Endometrium (tissue), 2 donors: ENCODE measurements around the gene SLC26A11.
"Not testable (repeated sequence)": the region's sequence is repeated elsewhere in the genome, so short reads cannot be mapped to it uniquely, and the experiment has no call there.

Source experiments
- FAIRE-seq: peaks from 2 replicates; lab custom pipeline; 2012; peaks lifted over from hg19 to GRCh38; lab: Jason Lieb, UNC
- donor health status: control.
- donor health status: control.

Gene SLC26A11

GRCh38 chr17:80285237-80285920 lies 65.2 kb downstream of the SLC26A11 start:
- no peak for FAIRE-seq

GRCh38 chr17:80286638-80286960 lies 66.4 kb downstream of the SLC26A11 start:
- FAIRE-seq = no peak

DNA sequence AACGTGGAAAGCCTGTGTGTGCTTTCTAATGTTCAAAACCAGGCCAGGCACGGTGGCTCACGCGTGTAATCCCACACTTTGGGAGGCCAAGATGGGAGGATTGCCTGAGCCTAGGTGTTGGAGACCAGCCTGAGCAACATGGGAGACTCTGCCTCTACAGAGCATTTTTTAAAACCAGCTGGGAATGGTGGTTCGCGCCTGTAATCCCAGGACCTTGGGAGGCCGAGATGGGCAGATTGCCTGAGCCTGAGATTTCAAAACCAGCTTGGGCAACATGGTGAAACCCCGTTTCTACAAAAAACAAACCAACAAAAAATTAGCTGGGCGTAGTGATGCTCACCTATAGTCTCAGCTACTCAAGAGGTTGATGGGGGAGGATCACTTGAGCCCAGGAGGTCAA lies 66.8 kb downstream of the SLC26A11 start:
- no peak for FAIRE-seq

GRCh38 chr17:80287806-80288567 lies 67.8 kb downstream of the SLC26A11 start:
- no peak for FAIRE-seq

GRCh38 chr17:80289616-80290015 lies 69.4 kb downstream of the SLC26A11 start:
- FAIRE-seq = no peak

DNA sequence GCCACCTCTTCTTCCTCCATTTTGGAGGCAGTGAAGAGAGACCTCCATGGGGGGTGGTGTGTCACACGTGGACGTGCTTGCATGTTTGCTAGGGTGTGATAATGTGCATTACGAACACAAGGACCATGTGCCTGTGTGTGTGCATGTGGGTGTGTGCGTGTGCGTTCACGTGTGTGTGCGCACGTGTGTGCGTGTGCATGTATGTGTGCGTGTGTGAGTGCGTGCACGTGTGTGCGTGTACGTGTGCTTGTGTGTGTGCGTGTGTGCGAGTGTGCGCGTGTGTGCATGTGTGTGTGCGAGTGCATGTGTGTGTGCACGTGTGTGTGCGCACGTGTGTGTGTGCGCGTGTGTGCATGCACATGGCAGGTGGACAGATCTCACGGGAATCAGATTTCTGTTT lies 69.9 kb downstream of the SLC26A11 start:
- FAIRE-seq = no peak

DNA sequence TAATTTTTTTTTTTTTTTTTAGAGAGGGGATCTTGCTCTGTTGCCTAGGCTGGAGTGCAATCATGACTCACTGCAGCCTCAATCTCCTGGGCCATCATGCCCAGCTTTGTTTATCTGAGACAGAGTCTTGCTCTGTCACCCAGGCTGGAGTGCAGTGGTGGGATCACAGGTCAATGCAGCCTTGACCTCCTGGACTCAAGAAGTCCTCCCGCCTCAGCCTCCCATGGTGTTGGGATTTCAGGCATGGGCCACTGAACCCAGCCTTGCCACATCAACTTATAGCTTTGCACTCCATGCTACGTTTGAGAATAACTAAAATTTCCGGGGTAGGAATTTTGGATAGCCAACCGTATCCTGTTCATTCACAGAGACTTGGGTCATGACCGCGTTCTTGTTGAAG lies 71.0 kb downstream of the SLC26A11 start:
- FAIRE-seq = no peak

GRCh38 chr17:80291691-80292487 lies 71.7 kb downstream of the SLC26A11 start:
- no peak for FAIRE-seq

DNA sequence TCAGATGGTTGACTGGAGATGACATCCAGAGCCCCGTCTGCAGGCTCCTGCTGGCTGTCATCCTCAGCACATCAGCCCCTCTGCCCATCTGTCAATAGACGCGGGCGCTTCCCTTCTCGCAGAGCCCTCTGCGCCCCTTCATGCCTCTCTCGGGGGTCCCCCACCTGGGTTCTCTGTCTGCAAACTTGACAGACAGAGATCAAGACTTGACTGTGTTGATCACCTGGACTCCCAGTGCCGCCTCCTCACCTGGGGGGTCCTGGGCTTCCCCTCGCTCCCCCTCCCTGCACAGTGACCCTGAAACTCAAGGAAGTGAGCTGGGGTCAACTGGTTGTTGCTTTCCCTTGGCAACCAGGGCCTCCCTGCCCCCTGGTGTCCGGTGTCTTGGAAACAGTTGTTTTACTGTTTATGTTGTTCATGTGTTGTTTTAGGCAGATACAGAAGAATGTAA lies 72.3 kb downstream of the SLC26A11 start:
- no peak for FAIRE-seq

- FAIRE-seq = no peak
These were observed 74.0 kb downstream of the SLC26A11 start for GRCh38 chr17:80294210-80294609.

DNA sequence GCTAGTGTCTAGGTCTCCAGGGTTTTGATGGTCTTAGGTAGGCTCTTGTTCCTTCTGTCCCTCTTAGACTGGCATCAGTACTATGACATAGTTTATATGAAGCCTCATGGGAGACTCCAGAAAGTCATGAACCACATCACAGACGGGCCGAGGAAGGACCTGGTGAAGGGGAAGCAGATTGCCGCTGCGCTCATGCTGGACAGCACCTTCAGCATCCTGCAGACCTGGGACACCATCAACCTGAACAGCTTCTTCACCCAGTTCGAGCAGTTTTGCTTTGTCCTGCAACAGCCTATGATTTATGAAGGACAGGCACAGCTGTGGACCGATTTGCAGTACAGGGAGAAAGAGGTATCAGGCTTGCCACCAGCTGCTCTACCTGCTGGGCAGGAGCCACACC lies 74.4 kb downstream of the SLC26A11 start:
- no peak for FAIRE-seq

- FAIRE-seq = no peak
These were observed 74.9 kb downstream of the SLC26A11 start for GRCh38 chr17:80295146-80295545.

- no peak for FAIRE-seq
These were observed 75.3 kb downstream of the SLC26A11 start for GRCh38 chr17:80295559-80295958.

GRCh38 chr17:80296221-80296620 lies 76.0 kb downstream of the SLC26A11 start:
- no peak for FAIRE-seq

DNA sequence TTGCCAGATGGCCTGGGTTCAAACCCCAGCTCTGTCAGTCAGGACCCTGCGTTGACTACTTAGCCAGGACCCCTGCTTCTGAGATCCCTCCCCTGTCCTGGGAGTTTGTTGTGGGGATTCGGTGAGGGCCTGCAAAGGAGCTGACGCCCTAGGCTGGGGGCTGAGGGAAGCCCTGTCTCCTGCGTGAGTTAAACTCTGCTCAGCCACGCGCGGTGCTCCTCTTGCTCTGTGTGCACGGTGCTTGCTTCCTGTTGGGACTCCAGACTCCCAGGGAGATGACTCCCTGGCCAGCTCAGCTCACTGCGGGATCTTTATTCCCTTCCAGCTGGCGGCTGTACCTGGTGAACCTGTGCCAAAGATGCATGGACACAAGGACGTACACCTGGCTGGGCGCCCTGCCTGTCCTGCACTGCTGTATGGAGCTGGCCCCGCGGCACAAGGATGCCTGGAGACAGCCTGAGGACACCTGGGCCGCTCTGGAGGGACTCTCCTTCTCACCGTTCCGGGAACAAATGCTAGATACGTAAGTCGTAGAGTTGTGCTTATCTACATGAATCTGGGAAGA lies 77.9 kb downstream of the SLC26A11 start:
- no peak for FAIRE-seq

DNA sequence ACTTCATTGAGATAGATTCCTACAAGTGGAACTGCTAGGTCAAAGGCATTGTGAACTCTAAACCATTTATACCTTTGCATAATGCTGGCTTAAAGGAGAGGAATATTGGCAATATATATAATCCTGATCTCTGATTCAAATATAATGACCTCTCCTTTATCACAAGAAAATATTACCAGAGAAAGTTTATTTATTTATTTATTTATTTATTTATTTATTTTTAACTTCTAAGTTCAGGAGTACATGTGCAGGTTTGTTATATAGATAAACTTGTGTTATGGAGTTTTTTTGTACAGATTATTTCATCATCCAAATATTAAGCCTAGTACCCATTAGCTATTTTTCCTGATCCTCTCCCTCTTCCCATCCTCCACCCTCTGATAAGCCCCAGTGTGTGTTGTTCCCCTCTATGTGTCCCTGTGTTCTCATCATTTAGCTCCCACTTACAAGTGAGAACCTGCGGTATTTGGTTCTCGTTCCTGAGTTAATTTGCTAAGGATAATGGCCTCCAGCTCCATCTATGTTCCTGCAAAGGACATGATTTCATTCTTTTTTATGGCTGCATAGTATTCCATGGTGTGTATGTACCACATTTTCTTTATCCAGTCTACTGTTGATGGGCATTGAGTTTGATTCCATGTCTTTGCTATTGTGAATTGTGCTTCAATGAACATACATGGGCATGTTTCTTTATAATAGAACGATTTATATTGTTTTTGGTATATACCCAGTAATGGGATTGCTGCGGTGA lies 79.3 kb downstream of the SLC26A11 start:
- peak; percentile 61 for FAIRE-seq

- not testable (repeated sequence) for FAIRE-seq
These were observed 80.5 kb downstream of the SLC26A11 start for GRCh38 chr17:80300756-80301155.
